ENCODE data around the gene CENPT. TPM values are rescaled to one million over a fixed set of nuclear protein-coding genes. Genes with fewer than 3 reads are reported as not detected.
A peak's percentile ranks its signal among the peaks of the same experiment; 100 is the strongest.

Gene CENPT
- total and polyA plus RNA-seq, 2 of the 13 experiments (the other 11 are each of a cell fraction or from before 2014, with no cell fraction given): 40.9 to 43.3 TPM

DNA sequence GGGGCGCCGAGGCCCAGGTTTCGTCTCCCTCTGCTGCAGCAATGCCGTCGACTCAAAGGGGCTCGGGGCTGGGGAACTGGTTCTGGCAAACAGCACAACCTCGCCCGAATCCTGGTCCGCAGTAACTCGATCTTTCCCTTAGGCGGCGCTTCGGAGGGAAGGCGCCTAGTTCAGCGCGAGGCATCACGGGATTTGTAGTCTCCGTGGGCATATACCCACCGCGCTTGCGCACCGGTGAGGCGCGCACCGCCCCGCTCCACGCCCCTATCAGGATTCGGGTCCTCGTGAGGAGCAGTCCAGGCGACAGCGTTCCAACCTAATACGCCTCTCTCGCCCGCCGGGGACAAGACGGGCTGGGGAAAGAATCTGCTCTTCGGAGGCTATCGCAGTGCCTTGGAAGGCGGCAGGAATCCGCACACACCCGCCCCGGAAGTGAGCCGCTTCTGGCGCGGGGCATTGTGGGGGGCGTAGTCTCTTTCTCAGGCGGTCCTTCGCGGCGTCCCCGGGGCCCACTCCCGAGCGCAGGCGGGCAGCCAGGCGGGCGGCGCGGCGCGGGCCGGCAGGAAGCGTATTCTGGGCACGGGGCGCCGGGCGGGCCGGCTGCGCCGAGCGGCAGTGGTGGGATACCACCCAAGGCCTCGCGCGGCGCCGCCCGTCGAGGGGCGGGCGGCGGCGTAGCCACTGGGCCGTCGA lies 5.5 kb downstream of the CENPT start, which contains the start of gene THAP11 (continued):
- TF ChIP-seq, protein P1, sequence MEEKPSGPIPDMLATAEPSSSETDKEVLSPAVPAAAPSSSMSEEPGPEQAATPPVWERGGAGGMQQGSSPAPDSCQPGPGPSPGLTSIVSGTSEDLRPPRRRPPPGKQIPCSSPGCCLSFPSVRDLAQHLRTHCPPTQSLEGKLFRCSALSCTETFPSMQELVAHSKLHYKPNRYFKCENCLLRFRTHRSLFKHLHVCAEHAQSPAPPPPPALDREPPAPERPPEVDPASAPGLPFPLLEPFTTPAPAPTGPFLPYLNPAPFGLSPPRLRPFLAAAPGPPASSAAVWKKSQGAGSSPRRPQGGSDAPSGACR (CRISPR knock-in tag; IDR thresholded peaks at IDR 0.05): no peak; the same call in 1 of the 2 replicates
- TF ChIP-seq ZSCAN21 (CRISPR knock-in tag; IDR thresholded peaks at IDR 0.05; ENCODE audit: borderline replicate concordance): peak; percentile 77; the same call in 1 of the 2 replicates
- TF ChIP-seq ZBTB21 (CRISPR knock-in tag; IDR thresholded peaks at IDR 0.05): no peak
- TF ChIP-seq, protein P2, sequence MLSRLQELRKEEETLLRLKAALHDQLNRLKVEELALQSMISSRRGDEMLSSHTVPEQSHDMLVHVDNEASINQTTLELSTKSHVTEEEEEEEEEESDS (CRISPR knock-in tag; IDR thresholded peaks at IDR 0.05; ENCODE audit: borderline replicate concordance): peak; percentile 45; the same call in 1 of the 2 replicates
- TF ChIP-seq, protein P3, sequence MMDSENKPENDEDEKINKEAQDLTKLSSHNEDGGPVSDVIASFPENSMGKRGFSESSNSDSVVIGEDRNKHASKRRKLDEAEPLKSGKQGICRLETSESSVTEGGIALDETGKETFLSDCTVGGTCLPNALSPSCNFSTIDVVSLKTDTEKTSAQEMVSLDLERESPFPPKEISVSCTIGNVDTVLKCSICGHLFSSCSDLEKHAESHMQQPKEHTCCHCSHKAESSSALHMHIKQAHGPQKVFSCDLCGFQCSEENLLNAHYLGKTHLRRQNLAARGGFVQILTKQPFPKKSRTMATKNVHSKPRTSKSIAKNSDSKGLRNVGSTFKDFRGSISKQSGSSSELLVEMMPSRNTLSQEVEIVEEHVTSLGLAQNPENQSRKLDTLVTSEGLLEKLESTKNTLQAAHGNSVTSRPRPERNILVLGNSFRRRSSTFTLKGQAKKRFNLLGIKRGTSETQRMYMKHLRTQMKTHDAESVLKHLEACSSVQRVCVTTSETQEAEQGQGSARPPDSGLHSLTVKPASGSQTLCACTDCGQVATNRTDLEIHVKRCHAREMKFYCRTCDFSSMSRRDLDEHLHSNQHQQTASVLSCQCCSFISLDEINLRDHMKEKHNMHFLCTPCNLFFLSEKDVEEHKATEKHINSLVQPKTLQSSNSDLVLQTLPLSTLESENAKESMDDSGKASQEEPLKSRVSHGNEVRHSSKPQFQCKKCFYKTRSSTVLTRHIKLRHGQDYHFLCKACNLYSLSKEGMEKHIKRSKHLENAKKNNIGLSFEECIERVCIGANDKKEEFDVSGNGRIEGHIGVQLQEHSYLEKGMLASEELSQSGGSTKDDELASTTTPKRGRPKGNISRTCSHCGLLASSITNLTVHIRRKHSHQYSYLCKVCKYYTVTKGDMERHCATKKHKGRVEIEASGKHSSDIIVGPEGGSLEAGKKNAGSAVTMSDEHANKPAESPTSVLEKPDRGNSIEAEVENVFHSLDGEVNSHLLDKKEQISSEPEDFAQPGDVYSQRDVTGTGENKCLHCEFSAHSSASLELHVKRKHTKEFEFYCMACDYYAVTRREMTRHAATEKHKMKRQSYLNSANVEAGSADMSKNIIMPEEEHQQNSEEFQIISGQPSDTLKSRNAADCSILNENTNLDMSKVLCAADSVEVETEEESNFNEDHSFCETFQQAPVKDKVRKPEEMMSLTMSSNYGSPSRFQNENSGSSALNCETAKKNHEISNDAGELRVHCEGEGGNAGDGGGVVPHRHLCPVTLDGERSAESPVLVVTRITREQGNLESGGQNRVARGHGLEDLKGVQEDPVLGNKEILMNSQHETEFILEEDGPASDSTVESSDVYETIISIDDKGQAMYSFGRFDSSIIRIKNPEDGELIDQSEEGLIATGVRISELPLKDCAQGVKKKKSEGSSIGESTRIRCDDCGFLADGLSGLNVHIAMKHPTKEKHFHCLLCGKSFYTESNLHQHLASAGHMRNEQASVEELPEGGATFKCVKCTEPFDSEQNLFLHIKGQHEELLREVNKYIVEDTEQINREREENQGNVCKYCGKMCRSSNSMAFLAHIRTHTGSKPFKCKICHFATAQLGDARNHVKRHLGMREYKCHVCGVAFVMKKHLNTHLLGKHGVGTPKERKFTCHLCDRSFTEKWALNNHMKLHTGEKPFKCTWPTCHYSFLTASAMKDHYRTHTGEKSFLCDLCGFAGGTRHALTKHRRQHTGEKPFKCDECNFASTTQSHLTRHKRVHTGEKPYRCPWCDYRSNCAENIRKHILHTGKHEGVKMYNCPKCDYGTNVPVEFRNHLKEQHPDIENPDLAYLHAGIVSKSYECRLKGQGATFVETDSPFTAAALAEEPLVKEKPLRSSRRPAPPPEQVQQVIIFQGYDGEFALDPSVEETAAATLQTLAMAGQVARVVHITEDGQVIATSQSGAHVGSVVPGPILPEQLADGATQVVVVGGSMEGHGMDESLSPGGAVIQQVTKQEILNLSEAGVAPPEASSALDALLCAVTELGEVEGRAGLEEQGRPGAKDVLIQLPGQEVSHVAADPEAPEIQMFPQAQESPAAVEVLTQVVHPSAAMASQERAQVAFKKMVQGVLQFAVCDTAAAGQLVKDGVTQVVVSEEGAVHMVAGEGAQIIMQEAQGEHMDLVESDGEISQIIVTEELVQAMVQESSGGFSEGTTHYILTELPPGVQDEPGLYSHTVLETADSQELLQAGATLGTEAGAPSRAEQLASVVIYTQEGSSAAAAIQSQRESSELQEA (CRISPR knock-in tag; IDR thresholded peaks at IDR 0.05; ENCODE audit: not compliant biosample characterization): peak; percentile 85
- TF ChIP-seq, protein P4, sequence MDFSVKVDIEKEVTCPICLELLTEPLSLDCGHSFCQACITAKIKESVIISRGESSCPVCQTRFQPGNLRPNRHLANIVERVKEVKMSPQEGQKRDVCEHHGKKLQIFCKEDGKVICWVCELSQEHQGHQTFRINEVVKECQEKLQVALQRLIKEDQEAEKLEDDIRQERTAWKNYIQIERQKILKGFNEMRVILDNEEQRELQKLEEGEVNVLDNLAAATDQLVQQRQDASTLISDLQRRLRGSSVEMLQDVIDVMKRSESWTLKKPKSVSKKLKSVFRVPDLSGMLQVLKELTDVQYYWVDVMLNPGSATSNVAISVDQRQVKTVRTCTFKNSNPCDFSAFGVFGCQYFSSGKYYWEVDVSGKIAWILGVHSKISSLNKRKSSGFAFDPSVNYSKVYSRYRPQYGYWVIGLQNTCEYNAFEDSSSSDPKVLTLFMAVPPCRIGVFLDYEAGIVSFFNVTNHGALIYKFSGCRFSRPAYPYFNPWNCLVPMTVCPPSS (IDR thresholded peaks at IDR 0.05): no peak
- peak; percentile 71; the same call in 1 of the 2 replicates for TF ChIP-seq ZSCAN31 (CRISPR knock-in tag; IDR thresholded peaks at IDR 0.05; ENCODE audit: low read depth)
- peak; percentile 53; the same call in 1 of the 2 replicates for TF ChIP-seq DMAP1 (CRISPR knock-in tag; IDR thresholded peaks at IDR 0.05)
- TF ChIP-seq, protein P5, sequence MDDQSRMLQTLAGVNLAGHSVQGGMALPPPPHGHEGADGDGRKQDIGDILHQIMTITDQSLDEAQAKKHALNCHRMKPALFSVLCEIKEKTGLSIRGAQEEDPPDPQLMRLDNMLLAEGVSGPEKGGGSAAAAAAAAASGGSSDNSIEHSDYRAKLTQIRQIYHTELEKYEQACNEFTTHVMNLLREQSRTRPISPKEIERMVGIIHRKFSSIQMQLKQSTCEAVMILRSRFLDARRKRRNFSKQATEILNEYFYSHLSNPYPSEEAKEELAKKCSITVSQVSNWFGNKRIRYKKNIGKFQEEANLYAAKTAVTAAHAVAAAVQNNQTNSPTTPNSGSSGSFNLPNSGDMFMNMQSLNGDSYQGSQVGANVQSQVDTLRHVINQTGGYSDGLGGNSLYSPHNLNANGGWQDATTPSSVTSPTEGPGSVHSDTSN (CRISPR knock-in tag; IDR thresholded peaks at IDR 0.05; ENCODE audit: borderline replicate concordance): no peak
- TF ChIP-seq IKZF1 (IDR thresholded peaks at IDR 0.05): no peak
- TF ChIP-seq ARNT (IDR thresholded peaks at IDR 0.05): no peak
- peak; percentile 62; the same call in 1 of the 2 replicates for TF ChIP-seq HDAC1 (CRISPR knock-in tag; IDR thresholded peaks at IDR 0.05)
- no peak for TF ChIP-seq TEAD2 (CRISPR knock-in tag; IDR thresholded peaks at IDR 0.05)
- TF ChIP-seq, protein P6, sequence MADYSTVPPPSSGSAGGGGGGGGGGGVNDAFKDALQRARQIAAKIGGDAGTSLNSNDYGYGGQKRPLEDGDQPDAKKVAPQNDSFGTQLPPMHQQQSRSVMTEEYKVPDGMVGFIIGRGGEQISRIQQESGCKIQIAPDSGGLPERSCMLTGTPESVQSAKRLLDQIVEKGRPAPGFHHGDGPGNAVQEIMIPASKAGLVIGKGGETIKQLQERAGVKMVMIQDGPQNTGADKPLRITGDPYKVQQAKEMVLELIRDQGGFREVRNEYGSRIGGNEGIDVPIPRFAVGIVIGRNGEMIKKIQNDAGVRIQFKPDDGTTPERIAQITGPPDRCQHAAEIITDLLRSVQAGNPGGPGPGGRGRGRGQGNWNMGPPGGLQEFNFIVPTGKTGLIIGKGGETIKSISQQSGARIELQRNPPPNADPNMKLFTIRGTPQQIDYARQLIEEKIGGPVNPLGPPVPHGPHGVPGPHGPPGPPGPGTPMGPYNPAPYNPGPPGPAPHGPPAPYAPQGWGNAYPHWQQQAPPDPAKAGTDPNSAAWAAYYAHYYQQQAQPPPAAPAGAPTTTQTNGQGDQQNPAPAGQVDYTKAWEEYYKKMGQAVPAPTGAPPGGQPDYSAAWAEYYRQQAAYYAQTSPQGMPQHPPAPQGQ (CRISPR knock-in tag; IDR thresholded peaks at IDR 0.05; ENCODE audit: borderline replicate concordance): peak; percentile 79; the same call in 1 of the 2 replicates
- TF ChIP-seq ZKSCAN8 (CRISPR knock-in tag; IDR thresholded peaks at IDR 0.05; ENCODE audit: borderline replicate concordance): 0 out of 2 replicates have a peak, but pooled peaks have one; percentile 53
